ENCODE data around the gene LRRC52. TPM values are rescaled to one million over a fixed set of nuclear protein-coding genes. Genes with fewer than 3 reads are reported as not detected.

The LRRC52 gene
- total and polyA plus RNA-seq, 2 of the 8 experiments (the other 6 are each of a cell fraction or from before 2014, with no cell fraction given), result 0.05 TPM; not detected in 1

DNA sequence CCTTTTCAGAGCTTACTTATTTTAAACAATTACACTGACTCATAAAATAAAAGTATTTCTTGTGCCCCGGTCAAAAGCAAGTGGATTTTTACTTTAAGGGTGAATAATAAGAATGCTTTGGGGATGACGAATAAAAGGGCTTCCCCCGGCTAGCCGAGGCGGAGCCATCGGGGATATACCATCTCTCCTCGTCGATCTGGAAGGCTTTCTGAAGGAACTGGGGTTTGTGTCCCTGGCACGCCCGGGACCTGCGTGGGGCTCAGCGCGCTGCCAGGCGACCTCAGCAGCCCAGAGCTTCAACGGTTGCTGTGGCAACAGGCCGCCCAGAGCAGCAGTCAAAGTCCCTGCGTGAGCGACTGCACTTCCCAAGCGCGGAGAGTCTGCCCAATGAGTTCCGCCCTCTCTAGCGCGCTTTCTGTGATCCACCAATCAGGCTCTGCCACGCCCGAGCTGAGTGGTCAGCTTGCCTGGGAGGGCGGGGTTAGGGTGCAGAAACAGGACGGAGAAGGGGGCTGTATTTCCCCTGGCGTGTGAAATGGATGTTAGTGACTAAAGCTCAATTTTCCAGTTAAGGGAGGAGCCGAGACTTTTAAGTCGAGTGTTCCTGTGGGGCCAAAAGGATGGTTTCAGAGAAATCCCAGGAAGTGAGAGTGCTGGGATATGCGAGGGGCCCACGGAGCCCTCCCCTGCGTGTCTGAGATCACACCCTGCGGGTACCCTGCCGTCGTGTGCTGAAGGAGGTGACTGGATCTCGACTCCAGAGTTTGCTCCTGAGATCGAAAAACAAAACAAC, 54.3 kb downstream of the LRRC52 start (continued):
- no peak for TF ChIP-seq KDM5A (IDR thresholded peaks at IDR 0.05; ENCODE audit: low read length)
- TF ChIP-seq YY1 (IDR thresholded peaks at IDR 0.05; ENCODE audit: low read depth, low read length), result no peak
- TF ChIP-seq GTF2F1 (IDR thresholded peaks at IDR 0.05; ENCODE audit: borderline replicate concordance, low read depth, low read length), result no peak
- TF ChIP-seq EZH2 (IDR thresholded peaks at IDR 0.05; ENCODE audit: low read depth, low read length, severe bottlenecking), result no peak
- TF ChIP-seq RBBP5 (IDR thresholded peaks at IDR 0.05; ENCODE audit: borderline replicate concordance, low read depth, low read length), result 0 out of 2 replicates have a peak, but pooled peaks have one; percentile 46
- no peak for TF ChIP-seq TEAD4 (IDR thresholded peaks at IDR 0.05; ENCODE audit: low read depth, low read length)
- TF ChIP-seq TAF1 (IDR thresholded peaks at IDR 0.05; ENCODE audit: low read depth, low read length), result peak; percentile 50; the same call in 1 of the 2 replicates
- peak; percentile 59; the same call in 1 of the 2 replicates for TF ChIP-seq CREB1 (IDR thresholded peaks at IDR 0.05)
